HG02870 (cell line): ENCODE measurements around the gene RMND5A.

Experiments used
- ATAC-seq: cut with Tn5 transposase; IDR thresholded peaks from one replicate; pipeline ENCODE4 v1.9.1; 2021; ENCODE audit warnings: mild to moderate bottlenecking, moderate library complexity; ENCODE audit not compliant: unreplicated experiment

Gene RMND5A

GRCh38 chr2:86825036-86825692, 105.1 kb downstream of the RMND5A start:
- ATAC-seq = no peak

DNA sequence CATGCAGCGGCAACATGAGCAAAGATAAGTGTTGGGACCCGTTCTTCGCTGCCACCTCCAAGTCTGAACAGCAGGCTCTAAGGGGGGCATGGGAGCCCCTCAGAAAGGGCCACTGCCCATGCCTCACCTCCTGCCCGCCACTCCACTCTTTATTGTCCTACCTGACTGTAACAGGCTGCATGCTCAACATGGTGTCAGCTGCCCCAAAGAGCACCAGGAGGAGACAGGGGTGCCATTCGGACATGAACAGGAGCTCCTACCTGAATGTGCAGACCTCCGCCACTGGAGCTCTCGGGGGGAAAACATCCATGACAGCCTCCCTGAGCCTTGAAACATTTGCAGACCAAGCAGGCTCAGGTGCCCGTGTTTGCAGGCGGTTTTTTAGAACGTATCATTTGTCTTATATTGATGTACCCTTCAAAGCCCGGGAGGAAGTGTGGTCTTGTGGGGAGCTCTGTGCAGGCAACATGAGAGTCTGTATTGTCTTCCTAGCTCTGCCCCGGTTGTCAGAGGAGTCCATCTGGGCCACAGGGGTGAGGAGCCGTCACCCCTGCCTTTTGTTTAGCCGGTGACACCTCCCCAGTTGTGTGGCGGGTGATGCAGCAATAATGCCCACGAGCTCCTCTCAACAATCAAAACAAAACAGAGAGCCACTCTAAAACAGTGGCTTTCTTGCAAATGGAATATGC, 105.7 kb downstream of the RMND5A start:
- ATAC-seq = no peak

GRCh38 chr2:86826951-86827350, 106.9 kb downstream of the RMND5A start:
- ATAC-seq = no peak
